Hepatocyte (in vitro differentiated cells): ENCODE results near the gene RBM6.

Experiments used
- CTCF ChIP-seq: fragments of 200-600 bp; sonication (generic); IDR thresholded peaks from 2 replicates; pipeline ENCODE4 v1.5.1; 2016; ENCODE audit warnings: antibody characterized with exemption, mild to moderate bottlenecking; ENCODE audit not compliant: poor library complexity
- EZH2 ChIP-seq: fragments of 200-600 bp; sonication (generic); IDR thresholded peaks from 2 replicates; pipeline ENCODE4 v1.6.1; 2016; ENCODE audit warnings: antibody characterized with exemption, mild to moderate bottlenecking, borderline replicate concordance
- EZH2phosphoT487 ChIP-seq: fragments of 200-600 bp; sonication (generic); IDR thresholded peaks from one replicate; pipeline ENCODE4 v1.6.1; 2018; ENCODE audit warnings: antibody characterized with exemption, mild to moderate bottlenecking, low read depth, moderate library complexity; ENCODE audit not compliant: unreplicated experiment, severe bottlenecking

- TF ChIP-seq CTCF (no peak), EZH2 (no peak), EZH2phosphoT487 (no peak)
Observed at GRCh38 chr3:49942651-49943050, 2.7 kb downstream of the RBM6 start.
